ENCODE measurements around the gene ACAA2.

DNA sequence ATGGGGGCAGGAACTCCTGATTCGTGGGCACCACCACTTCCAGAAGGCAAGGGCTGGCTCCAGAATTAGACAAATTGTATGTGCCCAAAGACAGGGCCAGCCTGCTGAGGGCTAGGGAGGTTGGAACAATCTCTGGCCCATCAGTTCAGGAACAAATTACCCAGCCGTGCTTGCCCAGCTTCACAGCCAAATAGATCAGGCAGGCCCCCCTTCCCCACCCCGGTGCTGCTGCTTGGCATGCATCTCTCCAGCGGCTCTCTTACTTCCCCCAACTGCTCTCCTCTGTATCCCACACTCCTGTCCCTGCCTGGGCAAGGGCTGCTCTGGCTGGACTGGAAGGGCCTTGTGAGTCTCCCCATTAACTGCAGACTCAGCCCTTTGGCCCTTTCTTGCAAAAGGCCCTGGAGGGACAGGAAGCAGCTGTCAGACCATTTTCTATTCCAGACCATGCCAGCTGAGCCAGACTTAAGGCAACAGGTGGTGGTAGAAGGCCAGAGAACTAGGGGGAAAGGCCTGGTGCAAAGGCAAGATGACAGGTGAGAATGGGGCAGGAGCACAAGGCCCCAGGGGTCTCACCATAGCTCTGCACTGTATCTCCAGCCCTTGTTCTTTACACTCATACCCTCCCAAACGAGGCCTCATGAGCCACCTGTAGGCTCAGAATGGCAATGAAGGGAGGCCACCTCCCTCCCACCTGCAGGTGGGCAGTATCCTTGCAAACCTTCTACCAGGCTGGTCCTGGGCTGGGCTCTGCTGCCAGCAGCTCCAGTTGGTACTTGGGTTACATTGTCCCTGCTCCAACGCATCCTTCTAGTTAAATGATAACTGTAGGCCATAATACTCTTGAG is 30.7 kb upstream of the ACAA2 start:
- no peak for TF ChIP-seq POLR2A (IDR thresholded peaks at IDR 0.05)
- TF ChIP-seq, protein P1, sequence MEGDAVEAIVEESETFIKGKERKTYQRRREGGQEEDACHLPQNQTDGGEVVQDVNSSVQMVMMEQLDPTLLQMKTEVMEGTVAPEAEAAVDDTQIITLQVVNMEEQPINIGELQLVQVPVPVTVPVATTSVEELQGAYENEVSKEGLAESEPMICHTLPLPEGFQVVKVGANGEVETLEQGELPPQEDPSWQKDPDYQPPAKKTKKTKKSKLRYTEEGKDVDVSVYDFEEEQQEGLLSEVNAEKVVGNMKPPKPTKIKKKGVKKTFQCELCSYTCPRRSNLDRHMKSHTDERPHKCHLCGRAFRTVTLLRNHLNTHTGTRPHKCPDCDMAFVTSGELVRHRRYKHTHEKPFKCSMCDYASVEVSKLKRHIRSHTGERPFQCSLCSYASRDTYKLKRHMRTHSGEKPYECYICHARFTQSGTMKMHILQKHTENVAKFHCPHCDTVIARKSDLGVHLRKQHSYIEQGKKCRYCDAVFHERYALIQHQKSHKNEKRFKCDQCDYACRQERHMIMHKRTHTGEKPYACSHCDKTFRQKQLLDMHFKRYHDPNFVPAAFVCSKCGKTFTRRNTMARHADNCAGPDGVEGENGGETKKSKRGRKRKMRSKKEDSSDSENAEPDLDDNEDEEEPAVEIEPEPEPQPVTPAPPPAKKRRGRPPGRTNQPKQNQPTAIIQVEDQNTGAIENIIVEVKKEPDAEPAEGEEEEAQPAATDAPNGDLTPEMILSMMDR (IDR thresholded peaks at IDR 0.05 in 8 of 11, conservative IDR thresholded peaks at IDR 0.05 in 3 of 11) = no peak
